HG03520 (cell line): ENCODE results near the gene PLD4.

ENCODE experiments used
- ATAC-seq: cut with Tn5 transposase; IDR thresholded peaks from one replicate; pipeline ENCODE4 v1.9.1; 2021; ENCODE audit warnings: mild to moderate bottlenecking, moderate library complexity; ENCODE audit not compliant: unreplicated experiment

Gene PLD4

GRCh38 chr14:104927432-104927816, 2.7 kb downstream of the PLD4 start:
- no peak for ATAC-seq

GRCh38 chr14:104927901-104928300, 3.2 kb downstream of the PLD4 start:
- no peak for ATAC-seq

GRCh38 chr14:104928391-104929133, 3.9 kb downstream of the PLD4 start:
- ATAC-seq: no peak

- no peak for ATAC-seq
Measured at GRCh38 chr14:104929268-104930230, 4.9 kb downstream of the PLD4 start.

- ATAC-seq: no peak
Measured at GRCh38 chr14:104930526-104931303, 6.0 kb downstream of the PLD4 start.

- no peak for ATAC-seq
Measured at GRCh38 chr14:104931304-104931770, 6.7 kb downstream of the PLD4 start.

- no peak for ATAC-seq
Measured at GRCh38 chr14:104931771-104932675, 7.3 kb downstream of the PLD4 start.

- peak; percentile 50 for ATAC-seq
Measured at GRCh38 chr14:104932676-104933631, 8.3 kb downstream of the PLD4 start.

- no peak for ATAC-seq
Measured at GRCh38 chr14:104933746-104934733, 9.4 kb downstream of the PLD4 start.

- no peak for ATAC-seq
Measured at GRCh38 chr14:104935026-104935650, 10.5 kb downstream of the PLD4 start.

GRCh38 chr14:104935955-104936354, 11.3 kb downstream of the PLD4 start:
- no peak for ATAC-seq

- ATAC-seq: no peak
Measured at GRCh38 chr14:104936361-104937155, 11.9 kb downstream of the PLD4 start.

- ATAC-seq: no peak
Measured at GRCh38 chr14:104937161-104937560, 12.5 kb downstream of the PLD4 start.

GRCh38 chr14:104937694-104938365, 13.2 kb downstream of the PLD4 start:
- ATAC-seq: no peak

- no peak for ATAC-seq
Measured at GRCh38 chr14:104938436-104938835, 13.8 kb downstream of the PLD4 start.

- ATAC-seq: no peak
Measured at GRCh38 chr14:104938960-104939359, 14.3 kb downstream of the PLD4 start.
